GM21360 (cell line): ENCODE measurements around the gene CAPN3.
"Not testable (repeated sequence)": the region's sequence is repeated elsewhere in the genome, so short reads cannot be mapped to it uniquely, and the experiment has no call there.

Source experiments
- ATAC-seq: cut with Tn5 transposase; IDR thresholded peaks from one replicate; pipeline ENCODE4 v1.9.1; 2021; ENCODE audit warnings: mild to moderate bottlenecking, moderate library complexity; ENCODE audit not compliant: unreplicated experiment

The CAPN3 gene

DNA sequence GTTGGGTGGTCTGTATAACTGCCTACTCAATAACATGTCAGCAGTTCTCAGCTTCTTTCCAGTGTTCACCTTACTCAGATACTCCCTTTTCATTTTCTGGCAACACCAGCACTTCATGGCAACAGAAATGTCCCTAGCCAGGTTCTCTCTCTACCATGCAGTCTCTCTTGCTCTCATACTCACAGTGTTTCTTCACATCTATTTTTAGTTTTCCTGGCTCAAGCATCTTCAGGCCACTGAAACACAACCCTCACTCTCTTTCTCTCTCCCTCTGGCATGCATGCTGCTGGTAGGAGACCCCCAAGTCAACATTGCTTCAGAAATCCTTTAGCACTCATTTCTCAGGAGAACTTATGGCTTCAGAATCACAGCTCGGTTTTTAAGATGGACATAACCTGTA lies at the start of gene CAPN3:
Gene CAPN3 (plus strand): TSS at position 253 of the 400 bp plus-strand sequence. CDS start 305 bp downstream, outside the sequence.
- no peak for ATAC-seq

DNA sequence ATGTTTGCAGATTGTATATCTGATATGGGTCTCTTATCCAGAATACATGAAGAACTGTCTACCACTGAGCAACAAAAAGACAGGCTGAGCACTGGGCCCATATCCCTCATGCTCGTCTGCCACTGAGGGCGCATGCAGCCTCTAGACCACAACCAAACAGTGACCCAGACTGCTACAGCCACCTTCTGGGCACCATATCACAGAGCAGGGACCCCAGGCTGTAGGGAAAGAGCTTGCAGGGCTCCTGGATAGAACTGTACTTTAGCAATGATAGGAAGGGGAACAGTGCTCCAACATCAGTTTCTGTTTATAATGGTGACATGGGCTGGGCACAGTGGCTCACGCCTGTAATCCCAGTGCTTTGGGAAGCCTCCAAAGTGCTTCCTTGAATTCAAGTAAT lies 45.8 kb upstream of the CAPN3 start:
- ATAC-seq, result no peak

DNA sequence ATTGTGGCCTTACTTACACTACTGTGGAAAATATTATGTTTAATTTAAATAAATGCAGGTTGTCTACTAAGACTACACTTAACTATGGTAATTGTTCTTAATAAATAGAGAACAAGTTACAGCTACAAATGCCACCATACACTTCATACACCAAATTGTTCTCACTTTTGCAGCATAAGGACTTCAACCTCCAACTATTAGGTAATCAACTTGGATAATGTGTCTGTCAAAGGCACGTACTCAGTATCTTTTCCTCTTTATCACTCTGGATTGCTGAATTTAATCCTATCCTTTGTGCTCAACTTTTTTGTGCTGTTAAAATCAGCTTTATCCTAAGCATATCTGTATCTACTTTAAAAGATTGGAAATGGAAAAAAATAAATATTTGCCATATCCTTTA lies 44.5 kb upstream of the CAPN3 start:
- no peak for ATAC-seq

DNA sequence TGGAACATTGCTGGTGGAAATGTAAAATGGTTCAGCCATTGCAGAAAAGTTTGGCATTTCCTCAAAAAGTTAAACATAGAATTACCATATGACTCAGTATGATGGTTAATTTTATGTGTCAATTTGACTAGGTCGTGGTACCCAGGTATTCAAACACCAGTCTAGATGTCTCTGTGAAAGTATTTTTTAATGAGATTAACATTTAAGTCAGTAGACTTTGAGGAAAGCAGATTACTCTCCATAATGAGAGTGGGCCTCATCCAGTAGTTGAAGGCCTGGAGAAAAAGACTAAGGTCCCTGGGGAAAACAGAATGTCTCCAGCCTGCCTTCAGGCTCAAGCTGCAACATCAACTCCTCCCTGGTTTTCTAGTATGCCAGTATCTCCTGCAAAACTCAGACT lies 43.8 kb upstream of the CAPN3 start:
- ATAC-seq, result no peak

DNA sequence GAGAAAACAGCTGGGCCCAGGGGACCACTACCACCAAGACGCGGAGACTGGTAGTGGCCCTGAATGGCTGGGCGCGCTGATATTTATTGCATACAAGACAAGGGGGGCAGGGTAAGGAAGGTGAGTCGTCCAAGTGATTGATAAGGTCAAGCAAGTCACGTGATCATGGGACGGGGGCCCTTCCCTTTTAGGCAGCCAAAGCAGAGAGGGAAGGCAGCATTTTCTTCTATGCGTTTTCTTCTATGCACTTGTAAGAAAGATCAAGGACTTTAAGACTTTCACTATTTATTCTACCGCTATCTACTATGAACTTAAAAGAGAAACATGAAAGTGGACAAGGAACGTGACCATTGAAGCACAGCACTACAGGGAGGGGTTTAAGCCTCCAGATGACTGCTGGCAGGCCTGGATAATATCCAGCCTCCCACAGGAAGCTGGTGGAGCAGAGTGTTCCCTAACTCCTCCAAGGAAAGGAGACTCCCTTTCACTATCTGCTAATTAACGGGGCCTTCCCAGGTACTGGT lies 43.0 kb upstream of the CAPN3 start:
- ATAC-seq, result not testable (repeated sequence)

DNA sequence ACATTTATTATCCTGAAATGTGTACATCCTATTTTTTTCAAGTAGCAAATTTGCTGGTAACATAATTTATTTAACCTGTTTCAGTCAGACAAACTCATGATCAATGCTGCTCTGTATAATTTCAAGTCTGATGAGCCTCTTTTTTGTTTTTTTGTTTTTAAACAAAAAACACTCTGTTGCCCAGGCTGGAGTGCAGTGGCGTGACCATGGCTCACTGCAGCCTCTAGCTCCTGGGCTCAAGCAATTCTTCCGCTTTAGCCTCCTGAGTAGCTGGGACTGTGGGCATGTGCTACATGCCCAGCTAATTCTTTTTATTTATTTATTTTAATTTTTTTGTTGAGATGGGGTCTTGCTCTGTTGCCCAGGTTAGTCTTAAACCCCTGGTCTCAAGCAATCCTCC lies 40.1 kb upstream of the CAPN3 start:
- no peak for ATAC-seq

DNA sequence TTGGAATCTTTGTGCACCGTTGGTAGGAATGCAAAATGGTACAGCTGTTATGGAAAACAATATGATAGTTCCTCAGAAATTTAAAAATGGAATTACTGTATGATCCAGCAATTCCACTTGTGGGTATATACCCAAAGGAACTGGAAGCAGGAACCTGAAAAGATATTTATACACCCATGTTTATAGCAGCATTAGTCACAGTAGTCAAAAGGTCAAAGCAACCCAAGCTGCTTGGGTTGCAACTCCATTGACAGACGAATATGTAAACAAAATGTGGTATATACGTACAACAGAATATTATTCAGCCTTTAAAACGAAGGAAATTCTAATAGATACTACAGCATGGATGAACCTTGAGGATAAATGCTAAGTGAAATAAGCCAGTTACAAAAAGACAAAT lies 35.0 kb upstream of the CAPN3 start:
- ATAC-seq, result no peak

DNA sequence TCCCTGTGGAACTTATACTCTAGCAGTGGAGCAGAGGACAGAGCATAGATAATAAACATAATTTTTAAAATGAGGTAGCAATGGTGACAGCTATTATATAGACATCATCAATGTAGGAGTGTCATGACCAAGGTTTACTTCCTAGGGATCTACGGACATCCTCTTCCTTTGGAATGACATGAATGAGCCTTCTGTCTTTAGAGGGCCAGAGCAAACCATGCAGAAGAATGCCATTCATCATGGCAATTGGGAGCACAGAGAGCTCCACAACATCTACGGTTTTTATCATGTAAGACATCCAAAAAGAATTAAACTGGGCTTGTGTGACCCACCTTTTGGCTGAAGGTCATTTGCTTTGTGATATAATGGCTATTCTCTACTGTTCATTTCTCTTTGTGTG lies 30.1 kb upstream of the CAPN3 start:
- no peak for ATAC-seq

DNA sequence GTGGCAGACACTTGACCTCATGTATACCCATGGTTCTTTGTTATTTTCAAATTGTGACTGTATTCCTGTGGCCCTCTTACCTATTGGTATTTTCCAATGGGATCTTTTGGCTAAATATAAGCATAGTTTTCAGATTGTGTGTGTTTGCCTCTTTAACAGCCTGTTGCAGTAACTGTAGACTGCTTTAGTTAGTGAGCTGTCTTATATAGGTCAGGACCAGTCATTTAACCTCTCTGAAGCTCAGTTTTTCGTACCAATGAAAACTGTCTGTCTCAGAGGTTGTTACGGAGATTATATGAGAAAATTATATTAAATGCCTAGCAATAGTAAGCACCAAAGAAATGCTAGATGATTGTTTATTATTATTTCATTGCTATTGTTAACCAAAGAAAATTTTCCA lies 29.3 kb upstream of the CAPN3 start:
- ATAC-seq, result no peak

DNA sequence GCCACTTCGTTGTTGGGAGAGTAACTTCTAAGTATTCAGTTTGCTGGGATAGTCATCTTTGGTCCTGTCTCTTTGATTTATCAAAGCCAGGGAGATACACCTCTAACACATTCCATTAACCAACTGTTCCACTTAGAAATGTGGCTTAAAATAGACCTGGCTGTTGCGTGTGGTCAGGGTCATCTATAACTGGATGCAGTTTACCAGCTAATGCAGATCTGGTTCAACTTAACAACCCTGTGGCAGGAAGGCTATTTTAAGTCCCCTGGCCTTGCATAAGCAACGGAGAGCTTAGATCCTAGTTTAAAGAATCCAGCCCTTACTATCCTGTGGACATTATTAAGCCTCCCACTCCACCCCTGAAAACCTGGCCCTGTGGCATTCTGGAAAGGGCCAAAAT lies 28.1 kb upstream of the CAPN3 start:
- no peak for ATAC-seq

DNA sequence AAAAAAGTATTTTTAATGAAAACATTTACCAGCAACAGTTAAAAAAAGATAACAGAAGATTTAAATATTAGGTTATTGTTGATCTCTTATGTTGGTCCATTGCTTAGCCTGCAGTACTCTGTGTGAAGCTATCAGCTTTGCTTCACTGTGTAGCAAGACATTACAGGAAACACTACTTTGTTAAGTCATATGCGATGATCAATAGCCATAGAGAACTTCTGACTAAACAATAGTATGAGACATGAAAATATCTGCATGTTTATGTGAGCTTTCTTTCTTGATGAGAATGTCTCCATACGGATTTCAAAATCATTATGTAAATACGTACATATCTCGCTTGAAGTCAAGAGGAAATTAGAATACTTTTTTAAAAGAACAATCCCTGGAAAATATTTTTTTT lies 27.0 kb upstream of the CAPN3 start:
- no peak for ATAC-seq

DNA sequence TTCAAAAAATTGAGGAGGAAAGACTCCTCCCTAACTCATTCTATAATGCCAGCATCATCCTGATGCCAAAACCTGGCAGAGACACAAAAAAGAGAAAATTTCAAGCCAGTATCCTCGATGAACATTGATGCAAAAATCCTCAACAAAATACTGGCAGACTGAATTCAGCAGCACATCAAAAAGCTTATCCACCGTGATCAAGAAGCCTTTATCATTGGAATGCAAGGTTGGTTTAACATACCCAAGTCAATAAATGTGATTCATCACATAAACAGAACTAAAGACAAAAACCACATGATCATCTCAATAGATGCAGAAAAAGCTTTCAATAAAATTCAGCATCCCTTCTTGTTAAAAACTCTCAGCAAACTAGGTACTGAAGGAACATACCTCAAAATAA lies 24.2 kb upstream of the CAPN3 start:
- no peak for ATAC-seq

DNA sequence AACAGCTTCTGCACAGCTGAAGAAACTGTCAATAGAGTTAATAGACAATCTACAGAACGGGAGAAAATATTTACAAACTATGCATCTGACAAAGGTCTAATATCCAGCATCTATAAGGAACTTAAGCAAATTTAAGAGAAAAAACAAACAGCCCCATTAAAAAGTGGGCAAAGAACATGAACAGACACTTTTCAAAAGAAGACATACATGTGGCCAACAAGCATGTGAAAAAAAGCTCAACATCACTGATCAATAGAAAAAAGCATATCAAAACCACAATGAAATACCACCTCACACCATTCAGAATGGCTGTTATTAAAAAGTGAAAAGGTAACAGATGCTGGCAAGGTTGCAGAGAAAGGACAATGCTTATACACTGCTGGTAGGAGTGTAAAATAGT lies 22.7 kb upstream of the CAPN3 start:
- not testable (repeated sequence) for ATAC-seq

DNA sequence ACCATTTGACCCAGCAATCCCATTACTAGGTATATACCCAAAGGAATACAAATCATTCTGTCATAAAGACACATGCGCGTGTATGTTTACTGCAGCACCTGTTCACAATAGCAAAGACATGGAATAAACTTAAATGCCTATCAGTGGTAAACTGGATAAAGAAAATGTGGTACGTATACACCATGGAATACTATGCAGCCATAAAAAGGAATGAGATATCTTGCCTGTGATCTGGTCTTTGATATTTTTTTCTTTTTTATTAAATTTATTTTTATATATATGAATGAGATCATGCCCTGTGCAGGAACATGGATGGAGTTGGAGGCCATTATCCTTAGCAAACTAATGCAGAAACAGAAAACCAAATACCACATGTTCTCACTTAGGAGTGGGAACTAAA lies 22.2 kb upstream of the CAPN3 start:
- ATAC-seq, result not testable (repeated sequence)

DNA sequence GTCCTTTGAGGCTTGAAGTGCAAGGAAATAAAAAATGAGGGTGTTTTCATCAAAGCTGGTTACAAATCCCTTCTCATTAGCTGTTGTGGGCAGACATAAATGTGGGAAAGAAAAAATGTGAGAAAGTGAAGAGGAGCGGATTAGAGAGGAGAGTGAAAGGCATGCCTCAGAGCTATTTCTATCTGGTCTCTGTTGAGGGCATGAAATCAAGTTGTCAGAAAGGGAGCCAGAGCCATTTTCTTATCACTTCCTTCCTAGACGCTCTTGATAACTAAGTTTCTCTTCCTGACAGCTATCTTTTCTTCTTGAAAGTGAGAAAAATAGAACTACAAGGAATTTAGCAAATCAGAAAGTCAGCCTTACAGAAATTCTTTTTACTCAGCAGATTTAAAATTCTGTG lies 20.8 kb upstream of the CAPN3 start:
- ATAC-seq, result no peak

DNA sequence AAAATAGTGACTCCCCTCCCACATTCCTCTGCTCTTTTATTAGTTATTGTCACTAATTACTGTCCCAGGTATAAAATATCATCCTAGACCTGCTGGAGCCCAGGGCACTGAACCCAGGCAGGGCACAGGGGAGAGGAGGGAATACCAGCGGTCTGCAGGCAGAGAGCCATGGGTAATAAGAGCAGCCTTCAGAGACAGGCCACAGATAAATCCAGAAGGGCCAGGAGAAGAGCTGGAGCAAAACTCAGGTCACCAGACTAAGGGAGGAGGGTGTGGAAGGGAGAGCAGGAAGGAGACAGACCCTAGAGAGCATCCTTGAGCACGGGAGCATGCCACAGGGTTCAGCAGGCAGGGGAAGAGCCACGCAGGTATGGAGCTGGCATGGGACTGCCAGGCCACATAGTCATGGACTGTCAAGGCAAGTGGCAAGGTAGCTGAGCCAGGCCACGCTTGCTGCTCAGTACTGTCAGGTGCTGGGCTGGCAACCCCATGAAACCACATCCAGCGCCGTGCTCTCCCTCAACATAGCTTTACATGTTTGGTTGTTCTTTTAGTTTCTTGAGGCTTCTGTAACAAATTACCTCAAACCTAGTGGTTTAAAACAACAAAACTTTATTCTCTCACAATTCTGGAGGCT lies 15.6 kb upstream of the CAPN3 start:
- no peak for ATAC-seq

DNA sequence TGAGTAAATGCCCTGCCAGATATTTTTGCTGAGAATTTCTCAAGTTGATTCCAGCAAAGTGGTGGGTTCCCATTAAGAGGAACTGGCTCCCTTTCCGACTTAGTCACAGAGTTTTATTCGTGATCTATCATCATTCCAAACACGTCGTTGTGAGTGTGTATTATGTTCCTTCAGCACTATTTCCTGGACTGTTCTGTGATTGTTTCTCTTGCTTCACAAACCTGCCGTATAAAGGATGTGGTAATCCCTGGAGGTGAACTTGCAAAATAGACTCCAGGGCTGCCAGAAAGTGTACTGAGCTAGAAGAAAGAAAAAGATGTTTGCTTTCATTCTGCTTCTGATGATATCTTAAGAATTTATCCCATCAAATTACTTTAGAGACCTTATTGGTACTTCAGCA lies 14.5 kb upstream of the CAPN3 start:
- no peak for ATAC-seq

DNA sequence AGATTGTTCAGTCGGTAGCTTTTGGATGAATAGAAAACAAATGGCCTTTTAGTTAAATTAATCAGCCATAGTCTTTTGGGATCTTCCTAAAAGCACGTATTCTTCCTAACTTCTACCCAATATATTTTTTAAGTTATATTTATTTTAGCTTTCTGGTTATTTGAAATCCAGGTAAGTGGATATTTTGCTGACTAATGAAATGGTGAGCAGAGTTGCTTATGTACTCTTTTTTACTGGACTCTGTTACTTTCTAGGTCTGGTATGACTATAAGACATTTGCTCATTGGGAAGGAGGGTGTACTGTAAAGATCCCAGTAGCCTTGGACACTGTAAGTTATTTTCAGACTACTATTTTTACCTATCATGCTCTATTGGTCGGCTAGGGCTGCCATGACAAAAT lies 13.8 kb upstream of the CAPN3 start:
- no peak for ATAC-seq

DNA sequence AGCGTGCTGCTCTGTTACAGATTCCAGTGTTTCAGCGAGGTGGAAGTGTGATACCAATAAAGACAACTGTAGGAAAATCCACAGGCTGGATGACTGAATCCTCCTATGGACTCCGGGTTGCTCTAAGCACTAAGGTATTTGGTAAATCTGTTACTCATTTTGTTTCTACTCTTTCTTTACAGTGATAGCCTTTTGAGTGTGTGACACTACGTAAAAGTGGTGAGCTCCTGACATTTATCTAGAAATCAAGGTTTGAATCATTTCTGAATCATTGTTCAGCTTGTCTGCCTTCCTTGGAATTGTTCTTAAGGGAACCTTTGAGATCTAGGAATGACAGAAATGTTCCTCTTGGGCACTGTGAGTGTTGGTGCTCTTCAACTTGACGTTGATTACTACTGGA lies 11.2 kb upstream of the CAPN3 start:
- no peak for ATAC-seq

DNA sequence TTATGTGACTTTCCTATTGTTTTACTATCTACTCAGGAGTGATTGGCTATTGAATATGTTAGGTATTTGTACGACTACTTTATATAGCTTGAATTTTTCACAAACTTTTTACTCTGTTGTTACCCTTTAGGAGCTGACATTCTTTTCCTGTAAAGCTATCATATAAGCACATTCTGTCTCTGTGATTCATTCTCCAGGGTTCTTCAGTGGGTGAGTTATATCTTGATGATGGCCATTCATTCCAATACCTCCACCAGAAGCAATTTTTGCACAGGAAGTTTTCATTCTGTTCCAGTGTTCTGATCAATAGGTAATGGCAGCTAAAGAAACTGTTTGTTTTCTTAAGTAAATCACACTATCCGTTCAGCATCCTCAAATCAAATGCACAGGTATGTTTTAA lies 10.1 kb upstream of the CAPN3 start:
- no peak for ATAC-seq

DNA sequence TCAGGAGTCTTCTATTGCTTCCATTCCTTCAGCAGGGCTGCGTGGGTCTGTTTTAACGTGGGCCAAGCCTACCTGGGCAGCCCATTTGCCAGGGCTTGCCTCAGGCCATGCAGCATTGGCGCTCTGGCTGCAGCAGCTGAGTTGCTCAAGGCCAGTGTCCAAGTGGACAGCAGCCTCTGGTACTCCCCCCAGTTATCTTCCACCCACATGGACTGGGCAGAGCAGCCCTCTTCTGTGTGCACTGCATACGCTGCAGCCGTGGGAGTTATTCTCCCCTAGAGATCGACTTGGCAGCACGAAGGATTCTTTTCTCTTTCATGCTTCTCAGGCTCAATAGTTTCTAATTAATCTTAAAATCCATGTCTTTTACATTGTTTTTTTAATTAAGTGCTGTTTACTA lies 6.9 kb upstream of the CAPN3 start:
- ATAC-seq, result no peak

DNA sequence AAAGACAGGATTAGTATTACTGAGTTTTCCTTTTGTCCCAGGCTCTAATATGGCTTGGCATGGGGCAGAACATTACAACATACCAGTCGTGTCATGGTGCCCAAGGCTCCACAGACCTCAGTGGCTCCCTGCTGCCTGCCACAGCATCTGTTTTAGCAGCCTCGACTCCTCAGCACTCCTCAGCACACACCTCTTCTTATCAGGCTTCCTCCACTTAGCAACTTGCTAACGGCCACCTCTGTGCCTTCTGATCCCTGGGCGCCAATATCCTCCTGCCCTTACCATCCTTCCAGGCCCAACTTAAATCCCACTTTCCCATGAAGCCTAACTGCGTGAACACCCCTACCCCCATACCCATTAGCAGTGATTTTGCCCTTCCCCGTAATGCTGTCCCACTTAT lies 6.2 kb upstream of the CAPN3 start:
- no peak for ATAC-seq

DNA sequence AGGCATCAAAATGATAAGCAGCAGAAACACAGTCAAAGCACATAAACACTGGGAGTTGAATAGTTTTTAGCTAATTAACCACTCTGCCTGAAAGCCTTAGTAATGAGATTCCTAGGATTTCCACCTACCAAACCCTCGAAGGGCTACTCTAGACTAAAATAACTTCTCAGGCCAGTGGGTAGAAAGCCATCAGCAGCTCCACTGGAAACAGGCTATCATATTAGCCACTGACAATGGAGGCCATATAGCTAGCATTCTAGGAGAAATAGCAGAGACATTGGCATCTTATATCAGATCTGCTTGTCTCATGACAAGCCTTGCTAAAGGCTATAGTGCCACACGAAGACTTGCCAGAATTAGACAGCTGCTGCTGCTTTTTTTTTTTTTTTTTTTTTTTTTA lies 4.5 kb upstream of the CAPN3 start:
- ATAC-seq, result no peak
